Sigmoid colon (tissue), 7 donors: ENCODE measurements around the gene ALAS1. TPM values are rescaled to one million over a fixed set of nuclear protein-coding genes. Genes with fewer than 3 reads are reported as not detected.

Experiments
- DNase-seq: peaks from one replicate; pipeline ENCODE4 v3.0.0-alpha.2; 2019
- H3K27ac ChIP-seq, 4 donors: fragments of 200-600 bp; sonication (generic); one replicate each; pipeline ENCODE4 v1.5.1; 2016 to 2019; ENCODE audit warnings: mild to moderate bottlenecking in 1 of 4
- H3K27me3 ChIP-seq, 3 donors: fragments of 200-600 bp; sonication (generic); one replicate each; pipeline ENCODE4 v1.5.1; 2019; ENCODE audit warnings: mild to moderate bottlenecking in 1 of 3
- H3K36me3 ChIP-seq, 4 donors: fragments of 200-600 bp; sonication (generic); one replicate each; pipeline ENCODE4 v1.5.1; 2016 to 2019
- H3K4me1 ChIP-seq, 4 donors: fragments of 200-600 bp; sonication (generic); one replicate each; pipeline ENCODE4 v1.5.1; 2017 to 2019
- H3K4me3 ChIP-seq, 4 donors: fragments of 200-600 bp; sonication (generic); one replicate each; pipeline ENCODE4 v1.5.1; 2017 to 2019; ENCODE audit warnings: mild to moderate bottlenecking in 2 of 4, moderate library complexity in 1 of 4
- H3K9me3 ChIP-seq, 4 donors: fragments of 200-600 bp in 3 of 4; sonication (generic) in 3 of 4; one replicate each; pipeline versions ENCODE4 v1.5.1 to v1.6.1; 2013 to 2019
- CTCF ChIP-seq, 4 experiments: fragments of 450-650 bp in 3 of 4; fragments of 200-600 bp in 1 of 4; IDR thresholded peaks; one replicate each; pipeline ENCODE4 v1.5.1; 2016 to 2019; ENCODE audit warnings: antibody characterized with exemption in 4 of 4, mild to moderate bottlenecking in 3 of 4, moderate library complexity in 2 of 4
- EP300 ChIP-seq, 4 donors: sonication (generic); formaldehyde crosslinking; IDR thresholded peaks; one replicate each; pipeline ENCODE4 v1.6.1; 2017; ENCODE audit warnings: antibody characterized with exemption in 4 of 4
- POLR2A ChIP-seq, 2 donors: fragments of 450-650 bp; IDR thresholded peaks; one replicate each; pipeline ENCODE4 v1.6.1; 2016; ENCODE audit warnings: antibody characterized with exemption in 2 of 2, mild to moderate bottlenecking in 2 of 2, moderate library complexity in 2 of 2
- POLR2AphosphoS5 ChIP-seq, 4 donors: sonication (generic); formaldehyde crosslinking; IDR thresholded peaks; one replicate each; pipeline ENCODE4 v1.6.1; 2017; ENCODE audit warnings: antibody characterized with exemption in 4 of 4
- WGBS, 2 donors: extraction: QIAGEN DNeasy Blood & Tissue Kit; methylation state at CpG; one replicate each; pipeline ENCODE4 v1.1.7; 2013; 5-methylcytosine and 5-hydroxymethylcytosine counted together
- intact Hi-C: fragments of 100-400 bp; cut with DNase I; formaldehyde crosslinking; loops from one replicate; pipeline ENCODE4 v1.15.1; 2023
- polyA plus RNA-seq, 3 donors: library from polyadenylated mRNA; stranded (reverse); fragments of 200-250 nt; gene quantifications; one replicate each; pipeline ENCODE4 v1.2.3, GENCODE V29; 2013
- total RNA-seq, 4 donors: library from RNA; depleted of rRNA; stranded (reverse); fragments of >200 nt; gene quantifications; one replicate each; pipeline ENCODE4 v1.1.0, GENCODE V29; 2016
- donor health status: healthy with polysubstance abuse.
- donor health status: Bipolar disorder and iron deficiency.
- donor health status: healthy.

The ALAS1 gene
- total and polyA plus RNA-seq, 7 donors: 23.2 to 121 (median 27.3) TPM

GRCh38 chr3:52178537-52178936 is 19.4 kb upstream of the ALAS1 start:
- Histone ChIP-seq H3K27me3 (no peaks in the 10 kb centered on the region), H3K36me3 (no peaks in the 10 kb centered on the region), H3K9me3 (no peaks in the 10 kb centered on the region), H3K4me1 (no peaks in the 10 kb centered on the region), H3K4me3 (no peak overlapping the region), H3K27ac (no peak overlapping the region)
- no peak for TF ChIP-seq POLR2A (IDR thresholded peaks at IDR 0.05)
- TF ChIP-seq EP300 (IDR thresholded peaks at IDR 0.05): no peak
- TF ChIP-seq POLR2AphosphoS5 (IDR thresholded peaks at IDR 0.05): no peak
- TF ChIP-seq CTCF (IDR thresholded peaks at IDR 0.05): no peak
- 92 to 95% methylated on average over 1 of the region's 1 CpG for WGBS, 2 donors
- intact Hi-C loops: no loop called here
- DNase-seq: no peak

- Histone ChIP-seq H3K4me1 (no peaks in the 10 kb centered on the region), H3K4me3 (no peak overlapping the region), H3K27ac (no peak overlapping the region), H3K9me3 (no peaks in the 10 kb centered on the region), H3K36me3 (no peaks in the 10 kb centered on the region), H3K27me3 (no peaks in the 10 kb centered on the region)
- DNase-seq: no peak
- TF ChIP-seq POLR2AphosphoS5 (IDR thresholded peaks at IDR 0.05) (no peak), EP300 (IDR thresholded peaks at IDR 0.05) (no peak), CTCF (IDR thresholded peaks at IDR 0.05) (no peak), POLR2A (IDR thresholded peaks at IDR 0.05) (no peak)
- intact Hi-C loops: no loop called here
- 83 to 89% methylated on average over 4 of the region's 4 CpGs for WGBS, 2 donors
Measured at GRCh38 chr3:52181543-52181942, 16.4 kb upstream of the ALAS1 start.

- H3K4me1 ChIP-seq: no peaks in the 10 kb centered on the region
- no peaks in the 10 kb centered on the region for H3K9me3 ChIP-seq
- H3K27me3 ChIP-seq: no peaks in the 10 kb centered on the region
- H3K36me3 ChIP-seq: no peaks in the 10 kb centered on the region
- 83 to 89% methylated on average over 5 of the region's 5 CpGs for WGBS, 2 donors
- no peak for TF ChIP-seq CTCF (IDR thresholded peaks at IDR 0.05)
- TF ChIP-seq POLR2A (IDR thresholded peaks at IDR 0.05): no peak
- no peak overlapping the region for H3K4me3 ChIP-seq
- H3K27ac ChIP-seq: no peak overlapping the region
- intact Hi-C loops: no loop called here
- no peak for DNase-seq
Measured at GRCh38 chr3:52182196-52182595, 15.8 kb upstream of the ALAS1 start.

- H3K4me3 ChIP-seq: no peak overlapping the region
- H3K36me3 ChIP-seq: no peaks in the 10 kb centered on the region
- no peak overlapping the region for H3K27ac ChIP-seq
- intact Hi-C loops: no loop called here
- H3K4me1 ChIP-seq: no peaks in the 10 kb centered on the region
- DNase-seq: no peak
- WGBS, 2 donors: 88 to 93% methylated on average over 4 of the region's 4 CpGs
- H3K9me3 ChIP-seq: no peaks in the 10 kb centered on the region
- TF ChIP-seq POLR2A (IDR thresholded peaks at IDR 0.05) (no peak), EP300 (IDR thresholded peaks at IDR 0.05) (no peak), POLR2AphosphoS5 (IDR thresholded peaks at IDR 0.05) (no peak), CTCF (IDR thresholded peaks at IDR 0.05) (no peak)
- H3K27me3 ChIP-seq: no peaks in the 10 kb centered on the region
Measured at GRCh38 chr3:52182691-52183090, 15.3 kb upstream of the ALAS1 start.

- peak; percentile 51 for DNase-seq
Measured at GRCh38 chr3:52183786-52184445, 14.0 kb upstream of the ALAS1 start.

More at GRCh38 chr3:52183786-52184445, 14.0 kb upstream of the ALAS1 start:
- 86 to 91% methylated on average over 7 of the region's 7 CpGs for WGBS, 2 donors
- Histone ChIP-seq H3K4me1 (no peaks in the 10 kb centered on the region), H3K27ac (no peak overlapping the region), H3K4me3 (no peak overlapping the region), H3K36me3 (no peaks in the 10 kb centered on the region), H3K9me3 (no peaks in the 10 kb centered on the region), H3K27me3 (no peaks in the 10 kb centered on the region)
- TF ChIP-seq POLR2A (IDR thresholded peaks at IDR 0.05) (no peak), EP300 (IDR thresholded peaks at IDR 0.05) (no peak), CTCF (IDR thresholded peaks at IDR 0.05) (no peak), POLR2AphosphoS5 (IDR thresholded peaks at IDR 0.05) (no peak)
- intact Hi-C loops: no loop called here
